DND-41 (cell line): ENCODE measurements around the gene BRD9.

Source experiments
- EZH2 ChIP-seq: IDR thresholded peaks from 3 replicates; pipeline ENCODE4 v1.6.1; 2012; ENCODE audit warnings: borderline replicate concordance, low read depth, mild to moderate bottlenecking, moderate library complexity, low read length, inconsistent platforms; ENCODE audit not compliant: severe bottlenecking
- TF ChIP-seq, protein P1 (sequence below): IDR thresholded peaks from 2 replicates; pipeline ENCODE4 v1.5.1; 2012; ENCODE audit warnings: borderline replicate concordance, low read length, moderate library complexity, mild to moderate bottlenecking; ENCODE audit not compliant: poor library complexity, severe bottlenecking; ENCODE audit errors: extremely low read depth

DNA sequence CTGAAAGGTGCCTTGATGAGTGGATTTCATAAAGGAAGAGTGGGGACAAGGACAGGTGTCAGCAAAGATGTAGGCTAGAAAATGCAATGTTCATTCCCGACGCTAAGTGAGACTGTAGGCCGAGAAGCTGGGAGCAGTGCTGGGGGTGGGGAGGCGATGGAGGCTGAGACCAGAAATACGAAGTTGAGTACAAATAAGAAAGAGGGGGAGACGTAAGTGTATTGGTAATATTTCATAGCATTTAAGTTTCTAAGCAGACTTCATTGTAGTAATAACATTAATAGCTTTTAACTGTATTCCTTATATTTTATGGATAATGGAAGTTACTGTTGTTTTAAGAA lies 11.1 kb upstream of the BRD9 start:
- TF ChIP-seq, protein P1, sequence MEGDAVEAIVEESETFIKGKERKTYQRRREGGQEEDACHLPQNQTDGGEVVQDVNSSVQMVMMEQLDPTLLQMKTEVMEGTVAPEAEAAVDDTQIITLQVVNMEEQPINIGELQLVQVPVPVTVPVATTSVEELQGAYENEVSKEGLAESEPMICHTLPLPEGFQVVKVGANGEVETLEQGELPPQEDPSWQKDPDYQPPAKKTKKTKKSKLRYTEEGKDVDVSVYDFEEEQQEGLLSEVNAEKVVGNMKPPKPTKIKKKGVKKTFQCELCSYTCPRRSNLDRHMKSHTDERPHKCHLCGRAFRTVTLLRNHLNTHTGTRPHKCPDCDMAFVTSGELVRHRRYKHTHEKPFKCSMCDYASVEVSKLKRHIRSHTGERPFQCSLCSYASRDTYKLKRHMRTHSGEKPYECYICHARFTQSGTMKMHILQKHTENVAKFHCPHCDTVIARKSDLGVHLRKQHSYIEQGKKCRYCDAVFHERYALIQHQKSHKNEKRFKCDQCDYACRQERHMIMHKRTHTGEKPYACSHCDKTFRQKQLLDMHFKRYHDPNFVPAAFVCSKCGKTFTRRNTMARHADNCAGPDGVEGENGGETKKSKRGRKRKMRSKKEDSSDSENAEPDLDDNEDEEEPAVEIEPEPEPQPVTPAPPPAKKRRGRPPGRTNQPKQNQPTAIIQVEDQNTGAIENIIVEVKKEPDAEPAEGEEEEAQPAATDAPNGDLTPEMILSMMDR = no peak
- TF ChIP-seq EZH2 = no peak
